HG02798 (cell line): Measurements from ENCODE around the gene SFT2D1.

Source experiments
- ATAC-seq: cut with Tn5 transposase; IDR thresholded peaks from one replicate; pipeline ENCODE4 v1.9.1; 2021; ENCODE audit warnings: mild to moderate bottlenecking; ENCODE audit not compliant: unreplicated experiment, poor library complexity

SFT2D1 gene

DNA sequence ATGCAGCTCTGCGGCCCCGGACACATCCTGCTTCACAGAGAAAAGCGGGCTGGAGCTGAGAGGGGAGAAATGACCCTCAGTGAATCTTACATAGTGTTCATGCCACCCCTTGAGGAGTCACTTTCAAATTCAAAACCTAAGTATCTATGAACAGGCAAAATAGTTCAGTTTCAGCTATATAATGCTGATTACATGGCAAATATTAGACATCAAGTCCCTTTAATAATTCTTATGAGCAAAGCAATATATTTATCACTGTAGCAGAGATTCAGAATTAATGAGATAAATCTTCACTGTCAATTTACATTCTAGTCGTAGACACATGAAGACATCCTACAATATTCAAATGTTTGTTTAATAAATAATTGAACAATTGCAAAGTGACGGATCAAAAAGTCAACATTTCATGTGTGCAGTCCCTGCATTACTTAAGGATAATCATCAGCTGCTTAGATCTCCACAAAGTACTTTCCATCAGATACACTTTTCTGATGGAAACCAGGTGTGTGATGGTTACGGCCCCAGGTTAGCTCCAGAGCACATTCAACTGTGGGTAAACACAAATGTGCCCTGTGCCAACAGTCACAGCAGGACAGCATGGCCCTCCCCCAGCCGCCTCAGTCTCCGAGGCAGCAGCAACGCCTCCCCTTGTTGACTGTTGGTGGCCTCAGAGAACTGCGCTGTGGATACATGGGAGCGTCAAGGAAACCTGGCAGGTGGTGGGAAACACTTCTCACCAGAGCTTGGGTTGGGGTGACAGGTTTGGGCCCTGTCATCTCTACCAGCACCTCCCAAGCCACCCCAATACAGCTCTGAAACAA lies 33.4 kb downstream of the SFT2D1 start:
- no peak for ATAC-seq

DNA sequence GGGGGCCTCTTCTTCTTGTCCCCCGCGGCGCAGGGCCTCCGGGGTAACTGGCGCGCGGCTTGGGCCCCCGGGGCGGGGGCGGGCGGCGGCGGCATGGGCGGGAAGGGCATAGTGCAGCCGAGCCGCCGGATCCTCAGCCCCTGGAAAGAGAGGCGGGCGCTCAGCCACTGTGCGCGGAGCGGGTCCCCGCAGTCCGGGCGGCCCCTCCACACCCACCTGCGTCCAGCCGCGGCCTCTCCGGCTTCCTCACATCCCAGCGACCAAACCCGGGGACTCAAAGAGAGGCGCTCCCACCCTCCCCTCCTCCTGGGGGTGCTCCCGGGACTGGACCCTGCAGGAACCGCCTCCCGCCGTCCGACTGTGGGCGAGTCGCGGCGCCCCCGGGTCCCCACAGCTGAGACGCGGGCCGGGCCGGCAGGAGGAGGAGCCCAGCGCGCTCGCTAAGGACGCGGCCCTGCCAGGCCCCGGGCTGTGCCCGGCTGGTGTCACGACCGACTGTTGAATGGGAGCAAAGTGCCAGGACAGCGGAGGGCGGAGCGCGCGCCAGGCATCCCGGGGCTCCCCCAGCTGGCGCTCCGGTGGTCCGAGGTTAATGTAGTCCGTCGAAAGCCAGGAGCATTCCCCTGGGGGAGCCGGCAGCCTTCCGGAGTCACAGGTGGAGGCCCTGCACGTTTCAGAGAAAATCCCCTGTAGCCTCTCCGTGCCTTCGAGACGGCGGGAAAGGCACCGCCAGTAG lies 34.1 kb downstream of the SFT2D1 start, which contains the start of gene PRR18:
TSS of gene PRR18 (minus strand) at position 360 of the 736 bp plus-strand sequence. CDS start at position 110, 250 bp downstream.
- peak; percentile 57 for ATAC-seq

DNA sequence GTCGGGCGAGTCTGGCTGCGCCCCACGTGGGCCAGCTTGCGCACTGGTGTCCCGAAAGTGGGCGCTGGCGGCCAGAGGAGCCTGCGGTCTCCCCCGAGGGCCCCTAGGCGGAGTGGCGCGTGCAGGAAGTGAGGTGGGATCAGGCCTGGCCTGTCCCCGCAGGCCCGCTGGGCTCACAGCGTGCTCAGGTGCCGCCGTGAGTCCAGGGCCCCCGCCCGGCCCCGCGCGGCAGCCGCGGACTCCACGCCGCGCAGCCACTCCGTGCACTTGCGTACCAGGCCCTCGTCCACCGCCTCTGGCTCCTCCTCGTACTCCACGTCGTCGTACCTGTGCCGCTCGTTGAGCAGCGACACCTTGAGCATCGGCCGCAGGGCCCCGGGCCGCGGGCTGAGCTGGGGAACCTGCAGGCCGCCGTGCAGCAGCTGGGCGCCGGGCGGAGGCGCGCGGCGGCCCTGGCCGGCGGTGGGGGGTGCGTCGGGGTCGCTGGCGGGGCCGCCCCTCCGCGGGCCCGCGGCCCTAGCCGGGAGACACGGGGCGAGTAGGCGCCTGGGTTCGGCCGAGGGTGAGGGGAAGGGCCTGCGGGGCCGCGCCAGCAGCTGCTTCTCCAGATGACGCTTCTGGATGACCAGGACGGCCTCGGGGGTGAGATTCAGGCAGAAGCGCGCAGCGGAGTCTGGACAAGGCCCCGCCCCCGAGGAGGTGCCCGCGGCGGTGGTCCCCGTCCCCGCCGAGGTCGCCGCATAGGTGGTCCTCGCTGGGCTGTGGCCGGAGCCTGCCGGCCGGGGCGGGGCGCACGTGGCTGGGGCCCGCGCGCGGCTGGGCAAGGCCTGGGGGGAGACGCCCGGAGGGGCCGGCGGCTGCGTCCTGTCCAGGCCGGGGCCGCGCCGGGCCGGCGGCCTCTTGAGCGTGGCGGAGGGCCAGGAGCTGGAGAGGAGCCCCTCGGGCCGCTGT lies 35.0 kb downstream of the SFT2D1 start:
- peak; percentile 31 for ATAC-seq

DNA sequence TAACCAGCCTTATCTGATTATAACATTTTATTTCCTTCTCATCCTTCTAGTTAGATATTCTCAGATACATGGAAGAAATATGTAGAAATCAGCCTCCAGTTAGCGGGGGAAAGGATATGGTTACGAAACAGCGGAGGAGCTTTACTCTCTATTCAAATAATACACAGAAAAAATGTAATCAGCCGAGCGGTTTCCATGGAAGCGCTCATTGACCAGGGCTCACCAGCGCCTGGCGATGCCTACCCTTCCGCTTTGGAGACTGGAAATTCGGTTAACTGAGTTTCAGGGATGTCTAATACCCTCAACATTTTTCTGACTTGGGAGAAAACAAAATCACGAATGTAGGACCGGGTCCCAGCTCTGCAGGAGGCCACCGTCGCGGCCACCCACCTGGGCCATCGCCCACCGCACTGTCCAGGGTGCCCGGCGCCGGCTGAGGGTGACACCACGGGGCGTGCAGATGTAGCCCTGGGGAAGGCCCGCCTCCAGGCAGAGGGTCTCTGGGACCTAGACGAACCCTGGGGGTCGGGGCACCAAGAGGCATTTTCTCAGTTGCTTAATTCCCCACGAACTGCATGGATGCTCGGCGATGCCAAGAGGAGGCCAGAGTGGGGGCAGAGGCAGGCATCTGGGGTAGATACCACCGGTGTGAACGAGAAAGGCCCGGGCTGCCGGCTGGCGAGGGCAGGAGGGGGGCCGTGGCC lies 35.8 kb downstream of the SFT2D1 start:
- no peak for ATAC-seq

DNA sequence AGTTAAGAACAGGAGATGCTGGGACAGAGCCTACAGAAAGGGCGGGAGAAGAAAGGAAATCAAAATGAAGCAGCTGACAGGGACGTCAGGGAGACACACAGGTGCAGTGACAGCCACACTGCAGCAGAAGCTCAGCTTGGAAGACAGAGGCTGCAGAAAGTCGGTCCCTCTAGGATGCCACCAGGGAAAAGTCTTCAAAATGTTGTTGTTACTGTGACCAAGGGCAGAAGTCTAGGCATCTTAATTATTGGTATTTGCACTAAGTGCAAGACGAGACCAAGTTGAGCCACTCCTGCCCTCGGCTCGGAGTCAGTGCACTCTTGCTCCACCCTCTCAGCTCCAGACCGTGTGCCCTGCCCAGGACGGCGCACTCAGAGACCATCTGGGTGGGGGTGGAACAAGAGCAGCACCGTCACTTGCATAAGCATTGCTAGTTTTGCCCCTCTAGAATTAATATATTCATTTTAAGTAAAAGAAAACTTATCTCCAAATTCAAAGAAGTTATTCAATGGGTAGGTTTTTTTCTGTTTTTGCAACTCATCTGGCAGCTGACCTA lies 36.7 kb downstream of the SFT2D1 start:
- no peak for ATAC-seq

DNA sequence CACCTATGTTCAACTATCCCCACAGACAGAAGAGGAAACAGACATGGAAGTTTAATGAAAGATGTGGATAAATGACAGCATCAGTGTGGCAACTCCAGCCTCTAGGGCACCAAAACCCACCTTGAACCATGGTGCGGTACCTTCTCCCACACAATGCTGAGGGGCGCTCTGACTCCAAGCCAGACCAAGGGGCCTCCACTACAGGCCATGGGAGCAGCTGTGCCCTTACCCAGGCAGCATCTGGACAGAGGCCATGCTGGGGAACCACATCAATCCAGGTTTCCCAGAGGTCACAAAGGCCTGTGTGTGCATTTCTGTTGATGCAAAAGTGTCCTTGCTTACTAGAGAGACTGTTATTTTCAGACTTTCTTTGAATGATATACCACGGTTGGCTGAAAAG lies 38.2 kb downstream of the SFT2D1 start:
- ATAC-seq = no peak

DNA sequence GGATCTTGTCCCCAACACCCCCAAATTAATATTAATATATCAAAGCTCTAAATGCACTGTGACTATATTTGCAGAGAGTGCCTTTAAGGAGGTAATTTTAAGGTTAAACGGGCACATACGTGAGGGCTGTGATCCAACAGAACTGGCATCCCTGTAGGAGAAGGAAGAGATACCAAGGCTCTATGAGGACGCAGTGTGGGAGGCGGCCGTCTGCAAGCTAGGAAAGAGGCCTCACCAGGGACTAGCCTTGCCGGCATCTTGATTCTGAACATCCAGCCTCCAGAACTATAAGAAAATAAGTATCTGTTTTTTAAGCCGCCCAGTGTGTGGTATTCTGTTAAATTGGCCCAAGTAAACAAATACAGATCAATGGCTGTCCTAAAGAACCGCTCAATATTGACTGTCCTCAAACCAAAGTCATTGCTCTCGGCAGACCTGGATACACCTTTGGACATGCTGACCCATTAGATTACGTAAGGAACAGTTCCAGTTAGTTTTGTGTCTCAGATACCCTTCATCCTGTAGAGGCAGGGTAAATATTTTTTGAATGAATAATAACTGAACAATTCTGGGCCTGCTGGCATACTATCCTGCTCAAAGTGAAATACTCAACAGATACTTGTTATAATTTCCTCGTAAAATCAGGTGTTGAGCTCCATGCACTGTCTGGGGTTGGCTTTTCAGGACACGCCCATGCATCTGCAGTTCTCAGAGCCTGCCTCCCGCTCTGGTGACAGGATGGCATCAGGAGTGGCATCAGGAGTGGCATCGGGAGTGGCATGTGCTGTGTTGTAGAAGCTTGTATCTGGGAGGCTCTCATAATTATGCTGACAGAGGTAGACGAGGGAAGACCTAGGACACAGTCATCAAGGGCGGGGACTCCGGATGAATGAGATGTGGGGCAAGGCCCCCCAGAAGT lies 40.5 kb downstream of the SFT2D1 start:
- ATAC-seq = no peak

DNA sequence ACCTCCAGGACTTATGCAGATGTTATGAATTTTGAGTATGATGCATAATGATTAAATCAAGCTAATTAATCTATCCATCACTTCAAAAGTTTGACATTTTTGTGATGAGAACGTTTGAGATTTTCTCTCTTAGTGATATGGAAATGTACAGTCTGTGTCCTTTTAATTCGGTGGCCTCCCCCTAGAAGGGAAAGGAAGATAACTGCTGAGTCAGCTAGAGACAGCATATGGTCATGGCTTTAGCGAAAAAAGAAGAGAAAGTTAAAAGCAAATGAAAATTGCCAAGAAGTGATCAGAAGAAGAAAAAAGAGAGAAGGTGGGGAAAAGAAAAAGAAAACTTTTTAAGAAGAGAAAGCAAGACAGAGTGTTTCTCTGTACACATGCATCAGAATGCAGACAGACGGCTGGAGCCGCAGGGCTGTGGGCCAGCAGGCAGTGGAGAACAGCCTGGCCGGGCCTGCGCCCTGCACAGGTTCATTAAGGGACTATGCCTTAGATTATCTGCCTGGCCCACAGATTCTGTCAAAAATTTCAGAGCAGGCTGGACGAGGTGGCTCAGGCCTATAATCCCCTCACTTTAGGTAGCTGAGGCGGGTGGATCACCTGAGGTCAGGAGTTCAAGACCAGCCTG lies 41.9 kb downstream of the SFT2D1 start:
- ATAC-seq = no peak

DNA sequence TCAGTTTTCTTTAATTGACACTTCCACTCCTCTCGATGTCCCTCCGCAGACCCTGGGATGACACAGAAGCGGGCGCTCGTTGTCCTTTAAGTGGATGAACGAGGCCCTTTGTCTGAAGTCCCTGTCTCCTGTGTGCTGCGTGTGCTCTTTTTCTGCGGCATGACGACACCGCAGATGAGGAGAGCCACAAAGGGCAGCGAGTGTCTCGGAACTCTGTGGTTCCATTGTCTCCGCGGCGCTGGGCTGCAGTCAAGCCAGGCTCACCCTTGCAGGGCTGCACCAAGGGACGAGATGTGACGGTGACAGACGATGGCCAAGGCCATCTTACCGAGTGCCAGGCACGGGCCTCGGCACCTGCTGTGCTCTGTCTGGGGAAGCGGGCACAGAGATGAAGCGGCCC lies 44.7 kb downstream of the SFT2D1 start:
- ATAC-seq = no peak

DNA sequence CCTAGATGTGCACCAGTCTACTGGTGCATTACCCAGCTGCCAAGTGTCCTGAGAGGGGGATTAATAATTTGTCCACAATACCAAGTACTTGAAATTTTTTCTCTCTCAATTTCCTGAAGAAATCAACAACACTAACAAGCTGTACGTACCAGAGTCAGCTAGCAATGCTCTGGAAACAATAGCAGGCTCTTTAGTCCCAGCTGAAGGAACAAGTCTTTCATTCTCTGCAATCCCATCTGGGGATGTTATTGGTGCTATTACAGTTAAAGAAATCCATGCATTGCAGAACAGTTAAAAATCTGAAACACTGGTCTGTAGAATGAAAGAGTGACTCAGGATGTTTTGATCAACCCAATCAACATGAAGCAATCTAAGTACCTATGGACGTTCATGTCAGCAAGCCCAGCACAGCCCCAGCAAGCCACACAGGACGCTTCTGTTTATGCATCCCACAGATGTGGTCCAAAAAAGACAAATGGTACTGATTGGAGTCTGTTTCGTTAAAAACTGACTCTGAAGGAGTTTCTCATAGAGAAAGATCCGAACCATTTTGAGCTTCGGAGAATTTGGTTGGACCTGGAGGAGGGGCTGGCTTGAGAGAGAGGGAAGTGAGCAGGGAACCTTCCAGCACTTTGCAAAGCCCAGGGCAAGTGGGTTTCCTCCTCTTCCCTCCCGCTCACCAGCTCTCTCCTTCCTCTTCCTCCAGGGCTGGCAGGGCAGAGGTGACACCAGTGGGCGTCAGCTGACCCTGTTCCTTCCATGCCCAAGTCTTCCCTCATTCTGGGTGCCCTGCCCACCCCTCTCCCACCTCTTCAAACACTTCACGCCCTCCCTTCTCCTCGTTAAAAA lies 46.1 kb downstream of the SFT2D1 start:
- ATAC-seq = no peak

DNA sequence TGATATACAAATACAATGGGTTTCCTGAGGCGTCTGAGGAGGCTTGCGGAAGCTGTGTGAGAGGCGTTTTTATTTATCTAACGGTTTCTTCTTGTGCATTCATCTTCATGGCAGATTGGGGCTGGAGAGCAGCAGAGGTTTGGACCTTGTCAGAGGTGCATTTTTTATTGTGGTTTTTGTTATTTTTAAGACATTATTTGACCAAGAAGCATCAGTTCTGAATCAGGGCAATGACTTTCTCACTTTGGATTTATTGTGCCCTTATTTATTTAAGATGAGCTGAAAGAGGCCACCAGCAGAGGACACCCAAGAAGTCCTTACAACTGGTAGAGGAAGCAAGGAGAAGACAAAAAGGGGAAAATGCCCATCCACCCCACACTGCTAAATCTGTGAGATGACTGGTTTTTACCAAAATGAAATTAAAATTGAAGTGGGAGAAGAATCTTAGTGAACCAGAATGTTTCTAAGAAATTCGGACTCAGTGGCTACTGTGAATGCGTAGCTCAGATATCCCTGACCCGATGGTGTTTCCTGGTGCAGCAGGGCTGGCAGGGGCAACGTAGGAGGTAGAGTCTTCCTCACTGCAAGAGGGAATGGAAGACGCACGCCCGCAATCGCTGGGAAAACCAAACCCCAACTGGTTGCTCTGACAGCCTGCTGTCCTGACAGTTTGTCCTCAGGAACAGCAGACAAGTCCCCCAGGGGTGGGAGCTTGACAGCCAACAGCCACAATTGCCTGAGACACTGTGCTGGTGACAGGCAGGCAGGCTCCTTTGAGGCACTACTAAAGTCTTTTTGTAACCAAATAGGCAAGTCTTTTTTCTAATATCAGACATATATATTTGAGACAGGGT lies 48.4 kb downstream of the SFT2D1 start:
- no peak for ATAC-seq

DNA sequence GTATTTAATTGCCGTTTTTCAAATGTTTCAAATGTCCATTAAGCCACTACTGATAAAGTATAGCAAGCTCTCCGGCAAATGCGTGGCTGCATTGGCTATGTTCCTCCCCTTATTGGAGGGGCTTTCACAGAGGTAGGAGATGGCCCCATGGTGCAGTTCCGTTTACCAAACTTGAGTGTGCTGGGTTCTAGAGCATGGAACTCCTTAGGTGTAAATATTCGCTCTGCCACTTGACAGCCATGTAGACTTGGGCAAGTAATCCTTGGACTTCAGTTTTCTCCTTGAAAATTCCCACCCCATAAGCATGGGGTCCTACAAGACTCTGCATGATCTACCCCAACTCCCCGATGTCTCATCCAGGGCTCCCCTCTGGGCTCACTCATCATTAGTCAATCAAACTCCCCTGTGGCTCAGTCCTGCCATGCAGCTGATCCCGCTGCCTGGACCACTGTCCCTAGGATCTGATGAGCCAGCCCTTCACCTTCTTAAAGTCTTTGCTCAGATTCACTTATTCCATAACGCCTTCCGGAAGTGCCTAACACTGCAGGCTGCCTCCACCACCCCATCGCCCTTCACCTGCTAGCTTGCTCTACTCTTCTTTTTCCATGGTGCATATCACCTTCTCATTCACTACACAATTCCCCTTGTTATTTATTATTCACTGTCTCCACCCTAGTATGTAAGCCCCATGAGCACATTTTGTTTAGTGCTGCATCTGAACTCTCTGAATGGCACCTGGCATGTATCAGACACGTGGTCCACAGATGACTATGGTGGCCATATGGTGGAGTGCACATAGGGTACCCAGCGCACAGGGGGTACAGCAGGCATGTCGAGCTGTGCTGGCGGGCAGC lies 52.9 kb downstream of the SFT2D1 start:
- ATAC-seq = no peak

DNA sequence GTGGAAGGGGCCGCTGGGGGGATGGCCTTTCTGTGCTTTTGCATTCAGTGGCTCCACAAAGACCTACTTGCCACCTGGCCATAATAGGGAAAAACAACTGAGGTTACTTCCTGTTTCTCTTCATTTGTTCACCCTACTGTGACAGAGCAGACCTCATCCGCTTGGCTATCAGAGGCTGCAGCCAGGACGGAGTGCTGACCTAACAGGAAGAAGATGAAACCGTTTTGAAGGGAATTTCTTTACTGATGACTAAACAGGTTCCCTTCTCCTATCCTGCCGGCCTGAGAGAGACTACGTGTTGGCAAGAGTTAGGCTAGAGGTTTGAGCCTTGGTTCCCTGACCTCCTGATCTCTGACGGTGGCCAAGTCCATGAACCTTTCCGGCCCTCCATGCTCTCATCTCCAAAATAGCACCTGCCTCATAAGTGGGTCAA lies 55.5 kb downstream of the SFT2D1 start:
- peak; percentile 85 for ATAC-seq

DNA sequence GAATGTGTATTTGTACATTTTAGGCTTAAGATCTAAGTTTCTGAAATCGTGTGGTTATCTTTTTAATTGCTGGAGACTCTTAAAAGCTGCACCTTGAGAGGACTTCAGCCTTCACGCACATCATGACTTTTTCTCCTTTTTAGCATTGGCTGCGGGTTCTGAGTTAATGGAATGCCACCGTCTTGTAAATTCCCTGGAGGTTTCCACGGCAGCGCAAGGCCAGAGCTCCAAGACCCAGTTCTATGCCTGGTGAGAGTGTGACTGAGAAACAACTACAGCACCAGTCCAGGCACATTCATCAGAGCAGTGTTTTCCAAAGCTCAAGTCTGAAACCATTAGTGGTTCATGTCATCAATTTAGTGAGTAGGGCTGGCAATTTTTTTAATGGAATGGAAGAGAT lies 57.1 kb downstream of the SFT2D1 start:
- ATAC-seq = no peak

DNA sequence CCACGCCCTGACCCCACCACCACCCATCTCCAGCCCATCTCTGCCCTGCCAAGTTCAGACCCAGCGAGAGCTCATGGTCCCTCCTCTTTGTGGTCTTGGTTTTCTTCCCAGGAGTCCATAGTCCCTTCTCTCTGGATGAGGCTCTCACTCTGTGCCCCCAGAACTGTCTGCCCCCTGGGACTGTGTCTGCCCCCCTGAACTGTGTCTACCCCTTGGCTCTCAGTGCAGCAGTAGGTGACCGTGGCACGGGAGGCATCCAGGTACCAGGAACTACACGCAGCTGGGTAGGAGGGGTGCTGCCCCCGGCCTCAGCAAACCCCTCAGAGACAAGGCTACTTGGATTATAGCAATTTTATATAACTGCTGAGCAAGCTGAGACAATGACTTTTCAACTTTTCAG lies 57.7 kb downstream of the SFT2D1 start:
- no peak for ATAC-seq
